ENCODE measurements around the gene GTSE1.

- TF ChIP-seq, protein P1, sequence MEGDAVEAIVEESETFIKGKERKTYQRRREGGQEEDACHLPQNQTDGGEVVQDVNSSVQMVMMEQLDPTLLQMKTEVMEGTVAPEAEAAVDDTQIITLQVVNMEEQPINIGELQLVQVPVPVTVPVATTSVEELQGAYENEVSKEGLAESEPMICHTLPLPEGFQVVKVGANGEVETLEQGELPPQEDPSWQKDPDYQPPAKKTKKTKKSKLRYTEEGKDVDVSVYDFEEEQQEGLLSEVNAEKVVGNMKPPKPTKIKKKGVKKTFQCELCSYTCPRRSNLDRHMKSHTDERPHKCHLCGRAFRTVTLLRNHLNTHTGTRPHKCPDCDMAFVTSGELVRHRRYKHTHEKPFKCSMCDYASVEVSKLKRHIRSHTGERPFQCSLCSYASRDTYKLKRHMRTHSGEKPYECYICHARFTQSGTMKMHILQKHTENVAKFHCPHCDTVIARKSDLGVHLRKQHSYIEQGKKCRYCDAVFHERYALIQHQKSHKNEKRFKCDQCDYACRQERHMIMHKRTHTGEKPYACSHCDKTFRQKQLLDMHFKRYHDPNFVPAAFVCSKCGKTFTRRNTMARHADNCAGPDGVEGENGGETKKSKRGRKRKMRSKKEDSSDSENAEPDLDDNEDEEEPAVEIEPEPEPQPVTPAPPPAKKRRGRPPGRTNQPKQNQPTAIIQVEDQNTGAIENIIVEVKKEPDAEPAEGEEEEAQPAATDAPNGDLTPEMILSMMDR (IDR thresholded peaks at IDR 0.05) = no peak
- TF ChIP-seq POLR2A (IDR thresholded peaks at IDR 0.05) = no peak
Observed at GRCh38 chr22:46247443-46247975, 49.2 kb upstream of the GTSE1 start.
